ENCODE data around the gene MKI67. TPM values are rescaled to one million over a fixed set of nuclear protein-coding genes. Genes with fewer than 3 reads are reported as not detected.
A peak's percentile ranks its signal among the peaks of the same experiment; 100 is the strongest.
"Not testable (repeated sequence)": the region's sequence is repeated elsewhere in the genome, so short reads cannot be mapped to it uniquely, and the experiment has no call there.

Gene MKI67
- total RNA-seq, 1 donor from 2014 or later = 15.4 TPM

DNA sequence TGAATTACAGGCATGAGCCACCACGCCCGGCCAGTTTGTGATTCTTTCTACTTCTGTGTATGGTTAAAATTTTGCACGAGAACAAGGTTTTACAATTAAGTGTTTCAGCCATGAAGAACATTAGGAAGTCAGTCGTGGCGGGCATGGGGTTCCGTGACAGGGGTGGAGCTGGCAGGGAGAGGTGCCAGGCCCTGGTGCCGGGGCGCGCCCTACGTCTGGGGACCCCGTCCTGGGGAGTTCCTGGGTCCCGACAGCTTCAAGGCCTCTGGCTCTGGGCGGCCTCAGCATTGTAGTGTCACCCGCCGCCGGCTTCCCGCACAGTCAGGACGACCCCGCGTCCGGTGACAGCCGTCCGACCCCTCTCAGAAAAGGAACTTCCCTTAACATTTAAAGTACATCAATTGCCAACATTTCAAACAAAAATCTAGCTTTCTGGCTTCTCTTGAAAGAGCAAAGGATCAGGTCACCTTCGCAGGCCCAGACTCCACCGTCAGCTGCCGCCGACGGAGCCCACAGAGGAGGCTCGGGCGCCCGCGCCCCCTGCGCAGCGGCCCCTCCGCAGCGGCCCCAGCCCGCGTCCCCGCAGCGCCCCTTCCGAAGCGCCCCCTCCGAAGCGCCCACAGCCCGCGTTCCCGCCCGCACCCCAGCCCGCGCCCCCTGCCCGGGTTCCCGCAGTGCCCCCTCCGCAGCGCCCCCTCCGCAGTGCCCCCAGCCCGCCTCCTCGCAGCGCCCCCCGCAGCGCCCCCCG lies 23.2 kb upstream of the MKI67 start:
- no peak for DNase-seq (ENCODE audit: low read depth in 2 of 2)

- DNase-seq (ENCODE audit: low read depth in 2 of 2) = peak in 1 of 2 donors; percentile 23
Measured at GRCh38 chr10:128147669-128148068, 21.4 kb upstream of the MKI67 start.

DNA sequence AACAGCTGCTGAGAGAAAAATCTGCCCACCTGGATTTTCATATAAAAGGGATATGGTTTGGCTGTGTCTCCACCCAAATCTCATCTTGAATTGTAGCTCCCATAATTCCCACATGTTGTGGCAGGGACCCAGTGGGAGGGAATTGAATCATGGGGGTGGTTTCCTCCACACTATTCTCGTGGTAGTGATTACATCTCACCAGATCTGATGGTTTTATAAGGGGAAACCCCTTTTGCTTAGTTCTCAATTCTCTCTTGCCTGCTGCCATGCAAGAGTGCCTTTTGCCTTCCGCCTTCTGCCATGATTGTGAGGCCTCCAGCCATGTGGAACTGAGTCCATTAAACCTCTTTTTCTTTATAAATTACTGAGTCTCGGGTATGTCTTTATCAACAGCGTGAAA lies 20.8 kb upstream of the MKI67 start:
- no peak for DNase-seq (ENCODE audit: low read depth in 2 of 2)

- no peak for DNase-seq (ENCODE audit: low read depth in 2 of 2)
Measured at GRCh38 chr10:128144547-128144946, 18.3 kb upstream of the MKI67 start.

DNA sequence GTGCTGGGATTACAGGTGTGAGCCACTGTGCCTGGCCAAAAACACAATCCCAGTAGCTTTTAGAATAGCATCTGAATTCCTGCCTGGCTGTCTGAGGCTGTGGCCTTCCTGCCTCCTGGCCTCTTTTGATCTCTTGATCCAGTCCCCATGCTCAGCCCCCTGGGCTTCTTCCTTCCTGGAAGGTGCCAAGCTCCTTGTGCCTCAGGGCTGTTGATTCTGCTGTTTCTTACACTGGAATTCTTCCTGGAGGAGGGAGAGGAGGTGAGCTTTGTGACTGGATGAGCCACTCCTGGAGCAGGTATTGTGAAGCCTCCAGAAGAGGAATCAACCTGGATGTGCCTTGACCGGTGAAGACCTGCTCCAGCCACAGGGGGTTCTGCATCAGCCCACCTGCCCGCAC lies 17.3 kb upstream of the MKI67 start:
- no peak for DNase-seq (ENCODE audit: low read depth in 2 of 2)

DNA sequence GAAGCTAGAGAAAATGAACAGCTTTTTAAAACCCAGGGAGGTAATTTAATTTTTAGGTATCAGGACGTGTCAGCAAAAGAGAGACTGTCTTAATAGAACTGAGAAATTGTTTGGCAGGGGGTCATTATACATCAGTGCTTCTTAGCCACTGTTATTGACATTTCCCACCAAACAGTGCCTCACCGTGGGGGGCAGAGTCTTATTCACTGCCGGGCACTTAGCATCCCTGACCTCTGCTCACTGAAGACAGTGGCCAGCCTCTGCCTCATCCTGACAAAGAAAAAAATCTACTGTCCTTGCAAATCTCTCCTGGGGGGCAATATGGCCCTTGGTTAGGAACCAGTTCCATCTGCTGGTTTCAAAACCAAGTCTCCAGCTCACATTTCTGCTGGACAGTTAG lies 14.2 kb upstream of the MKI67 start:
- DNase-seq (ENCODE audit: low read depth in 2 of 2) = no peak

- not testable (repeated sequence) for DNase-seq (ENCODE audit: low read depth in 2 of 2)
Measured at GRCh38 chr10:128138429-128138828, 12.2 kb upstream of the MKI67 start.

DNA sequence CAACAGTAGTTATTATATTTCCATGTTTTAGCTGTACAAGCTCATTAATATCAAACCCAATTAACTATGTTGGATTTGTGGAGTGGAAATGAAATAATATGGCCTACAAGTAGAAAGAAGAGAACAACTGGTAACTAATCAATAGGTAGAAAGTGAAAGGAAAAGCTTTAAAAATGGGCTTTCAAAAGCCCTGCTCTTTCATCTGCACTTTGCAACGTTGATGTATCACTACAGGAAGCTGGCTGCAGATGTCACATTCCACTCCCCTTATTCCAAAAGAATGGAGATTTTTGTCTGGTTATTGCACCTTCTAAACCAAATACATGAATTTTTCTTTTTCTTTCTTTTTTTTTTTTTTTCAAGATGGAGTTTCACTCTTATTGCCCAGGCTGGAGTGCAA lies 11.7 kb upstream of the MKI67 start:
- DNase-seq (ENCODE audit: low read depth in 2 of 2) = no peak

GRCh38 chr10:128130051-128130450 lies 3.8 kb upstream of the MKI67 start:
- peak in 1 of 2 donors; percentile 34 for DNase-seq (ENCODE audit: low read depth in 2 of 2)

- DNase-seq (ENCODE audit: low read depth in 2 of 2) = no peak
Measured at GRCh38 chr10:128128582-128128981, 2.4 kb upstream of the MKI67 start.

GRCh38 chr10:128125416-128125943 lies 743 bp downstream of the MKI67 start:
- DNase-seq (ENCODE audit: low read depth in 2 of 2) = no peak

- DNase-seq (ENCODE audit: low read depth in 2 of 2) = peak; percentile 2 to 30
Measured at GRCh38 chr10:128124813-128125403, 1.3 kb downstream of the MKI67 start.

DNA sequence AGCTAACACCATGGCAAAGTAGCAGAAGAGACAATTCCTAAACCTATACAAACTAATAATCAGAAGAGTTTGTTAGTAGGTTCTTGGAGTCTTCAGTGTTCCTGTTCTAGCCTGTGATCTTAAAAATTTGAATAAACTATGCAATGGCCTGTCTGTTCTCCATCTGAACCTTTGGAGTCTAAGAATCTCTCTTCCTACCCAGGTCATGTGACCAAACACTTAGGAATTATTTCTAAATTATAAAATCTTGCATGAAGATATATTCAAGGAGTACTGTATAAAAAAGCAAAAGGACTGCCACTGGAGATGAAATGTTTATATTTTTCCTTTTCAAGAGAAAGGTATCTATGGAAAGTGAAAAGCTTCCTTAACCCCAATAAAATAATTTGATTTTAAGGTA lies 2.4 kb downstream of the MKI67 start:
- DNase-seq (ENCODE audit: low read depth in 2 of 2) = no peak

DNA sequence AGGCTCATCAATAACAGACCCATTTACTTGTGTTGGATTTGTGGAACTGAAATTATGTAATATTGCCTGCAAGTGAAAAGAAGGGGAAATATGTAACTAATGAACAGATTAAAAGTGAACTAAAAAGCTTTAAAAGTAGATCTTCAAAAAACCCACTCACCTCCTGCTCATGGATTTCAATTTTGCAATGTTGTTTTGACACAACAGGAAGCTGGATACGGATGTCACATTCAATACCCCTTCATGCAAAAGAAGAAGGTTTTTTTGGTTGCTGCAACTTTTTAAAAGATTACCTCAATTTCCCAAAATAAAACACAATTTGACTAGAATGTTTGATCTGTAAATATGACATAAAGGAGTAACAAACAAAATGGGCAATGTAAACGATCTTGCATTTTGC lies 3.3 kb downstream of the MKI67 start:
- DNase-seq (ENCODE audit: low read depth in 2 of 2) = peak in 1 of 2 donors; percentile 3

- DNase-seq (ENCODE audit: low read depth in 2 of 2) = no peak
Measured at GRCh38 chr10:128121750-128122412, 4.3 kb downstream of the MKI67 start.

- no peak for DNase-seq (ENCODE audit: low read depth in 2 of 2)
Measured at GRCh38 chr10:128116851-128117615, 9.2 kb downstream of the MKI67 start.

DNA sequence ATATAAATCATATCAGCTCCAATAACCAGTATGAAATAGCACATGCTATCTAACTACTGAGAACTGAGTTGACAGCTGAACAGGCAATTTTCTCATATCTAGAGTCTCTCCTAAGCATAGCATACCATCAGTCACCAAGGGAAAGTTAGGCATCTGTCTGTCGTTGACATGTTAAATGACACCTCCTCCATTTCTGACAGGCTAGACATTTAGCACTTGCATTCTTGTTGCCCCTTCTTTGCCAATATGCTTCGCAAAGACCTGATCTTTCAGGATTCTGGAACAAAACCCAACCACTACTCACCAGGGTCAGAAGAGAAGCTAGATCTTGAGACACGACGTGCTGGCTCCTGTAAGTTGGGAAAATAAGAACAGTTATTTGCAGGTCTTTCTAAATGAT lies 10.0 kb downstream of the MKI67 start:
- no peak for DNase-seq (ENCODE audit: low read depth in 2 of 2)

DNA sequence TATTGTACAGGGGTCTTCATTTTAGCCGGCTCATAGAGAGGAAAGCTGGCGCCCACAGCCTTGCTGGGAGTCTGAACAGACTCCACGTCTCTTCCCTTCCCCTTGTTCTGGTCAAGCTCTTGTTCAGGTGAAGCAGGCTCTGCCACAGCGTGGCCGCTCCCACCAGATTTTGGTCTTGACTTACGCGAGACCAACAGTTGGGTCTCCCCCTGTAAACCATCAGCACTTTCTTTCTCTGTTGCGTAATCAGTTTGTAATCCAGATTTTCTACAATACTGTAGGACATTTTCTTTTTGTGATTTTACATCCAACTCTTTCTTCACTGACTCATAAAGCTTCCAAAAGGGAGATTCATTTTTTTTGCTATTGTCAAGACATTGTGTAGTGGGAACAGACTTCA lies 10.9 kb downstream of the MKI67 start:
- DNase-seq (ENCODE audit: low read depth in 2 of 2) = no peak

GRCh38 chr10:128114901-128115300 lies 11.3 kb downstream of the MKI67 start:
- DNase-seq (ENCODE audit: low read depth in 2 of 2) = no peak

GRCh38 chr10:128113026-128113425 lies 13.2 kb downstream of the MKI67 start:
- no peak for DNase-seq (ENCODE audit: low read depth in 2 of 2)

- DNase-seq (ENCODE audit: low read depth in 2 of 2) = no peak
Measured at GRCh38 chr10:128111696-128112095, 14.5 kb downstream of the MKI67 start.

DNA sequence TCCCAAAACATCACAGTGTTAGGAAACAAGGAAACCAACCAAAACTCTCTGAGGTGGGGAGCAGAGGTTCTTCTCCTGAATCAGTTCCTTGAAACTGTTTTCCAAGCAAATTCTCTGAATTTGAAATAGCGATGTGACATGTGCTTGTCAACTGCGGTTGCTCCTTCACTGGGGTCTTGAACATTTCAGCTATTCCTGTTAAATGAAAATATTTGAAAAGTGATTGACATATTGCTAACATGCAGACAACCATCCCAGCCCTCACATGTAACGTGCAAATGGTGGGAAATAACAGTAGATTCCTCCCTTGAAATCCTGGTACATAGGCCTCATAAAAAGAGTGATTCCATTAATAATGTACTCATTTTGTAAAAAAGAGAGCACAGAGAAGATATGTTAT lies 15.9 kb downstream of the MKI67 start:
- no peak for DNase-seq (ENCODE audit: low read depth in 2 of 2)

Data from dermis microvascular lymphatic vessel endothelial cell (primary cell).